HepG2 (cell line): ENCODE measurements around the gene HPCAL1. TPM values are rescaled to one million over a fixed set of nuclear protein-coding genes. Genes with fewer than 3 reads are reported as not detected.

Source experiments
- ATAC-seq: fragments of 200-7000 bp; cut with Tn5 transposase; 3 replicates; pipeline ENCODE4 v1.9.1; 2020; ENCODE audit warnings: mild to moderate bottlenecking, moderate library complexity
- BruUV-seq: library from RNA; stranded (reverse); fragments of 400-500 nt; replicated peaks from 2 replicates; lab custom pipeline; 2021; lab: Mats Ljungman, UMichigan
- CTCF ChIA-PET: fragments of 300-600 bp; formaldehyde crosslinking; extraction: SDS; loops from one replicate; lab custom pipeline; 2021; ENCODE audit warnings: low total read pairs, inconsistent platforms, low intra/inter-chr PET ratio; lab: Yijun Ruan, JAX
- POLR2A ChIA-PET: fragments of 350-600 bp; sonication (Branson Sonifier 250); formaldehyde crosslinking; loops from one replicate; lab custom pipeline; 2020; ENCODE audit warnings: antibody characterized with exemption, inconsistent platforms; lab: Yijun Ruan, JAX
- DNase-seq: peaks from one replicate; pipeline ENCODE4 v3.0.0-alpha.2; 2015; ENCODE audit warnings: low spot score
- FAIRE-seq: peaks from 3 replicates; lab custom pipeline; 2011; peaks lifted over from hg19 to GRCh38; lab: Jason Lieb, UNC
- H2AFZ ChIP-seq: one replicate; pipeline ENCODE4 v1.6.1; 2011; ENCODE audit warnings: low read length, inconsistent platforms
- H3K27ac ChIP-seq: fragments of 300-600 bp; 3 replicates; pipeline ENCODE4 v1.8.0; 2011; ENCODE audit warnings: mixed run types, mild to moderate bottlenecking, mixed read lengths, low read length, inconsistent platforms; ENCODE audit not compliant: insufficient read depth; ENCODE audit errors: extremely low read length
- H3K27me3 ChIP-seq, 2 experiments: fragments of 200-600 bp in 1 of 2; 2 replicates in 1 of 2; 3 replicates in 1 of 2; pipeline versions ENCODE4 v1.6.0 to v1.8.0; 2011; ENCODE audit warnings: low read length in 2 of 2, mild to moderate bottlenecking in 2 of 2, moderate library complexity in 2 of 2, inconsistent platforms in 1 of 2; ENCODE audit not compliant: insufficient read depth in 2 of 2, control insufficient read depth in 1 of 2
- H3K36me3 ChIP-seq, 2 experiments: fragments of 200-600 bp in 1 of 2; replicated peaks in 1 of 2; 2 replicates in 1 of 2; 3 replicates in 1 of 2; pipeline versions ENCODE4 v1.5.1 to v1.8.0; 2011; ENCODE audit warnings: low read length in 2 of 2, inconsistent platforms in 1 of 2; ENCODE audit not compliant: insufficient read depth in 2 of 2, control insufficient read depth in 1 of 2
- H3K4me1 ChIP-seq: 2 replicates; pipeline ENCODE4 v1.5.1; 2012; ENCODE audit warnings: low read length, inconsistent platforms; ENCODE audit not compliant: insufficient read depth
- H3K4me2 ChIP-seq: 2 replicates; pipeline ENCODE4 v1.6.0; 2011; ENCODE audit warnings: low read depth, low read length, inconsistent platforms
- H3K4me3 ChIP-seq, 3 experiments: fragments of 200-600 bp in 1 of 3; sonication (generic), shearing (Covaris generic) in 1 of 3; replicated peaks in 1 of 3; 2 replicates each; pipeline ENCODE4 v1.5.1; 2011 to 2016; ENCODE audit warnings: low read length in 3 of 3, inconsistent platforms in 2 of 3, low read depth in 2 of 3, mild to moderate bottlenecking in 2 of 3, control low read depth in 1 of 3, mixed read lengths in 1 of 3; ENCODE audit not compliant: insufficient read depth in 1 of 3
- H3K79me2 ChIP-seq: one replicate; pipeline ENCODE4 v1.6.1; 2011; ENCODE audit warnings: low read length, inconsistent platforms; ENCODE audit not compliant: insufficient read depth
- H3K9ac ChIP-seq: 2 replicates; pipeline ENCODE4 v1.6.0; 2011; ENCODE audit warnings: mild to moderate bottlenecking, low read depth, low read length, inconsistent platforms; ENCODE audit not compliant: insufficient read depth
- H3K9me3 ChIP-seq: 2 replicates; pipeline ENCODE4 v1.5.1; 2012; ENCODE audit warnings: mild to moderate bottlenecking, low read length
- H4K20me1 ChIP-seq: 2 replicates; pipeline ENCODE4 v1.6.0; 2011; ENCODE audit warnings: inconsistent platforms, mild to moderate bottlenecking, low read length, moderate library complexity; ENCODE audit not compliant: insufficient read depth
- AGO1 ChIP-seq: fragments of 200-400 bp; formaldehyde crosslinking; IDR thresholded peaks from 2 replicates; pipeline ENCODE4 v1.6.1; 2017; ENCODE audit warnings: mild to moderate bottlenecking, low read depth, low read length, moderate library complexity; ENCODE audit not compliant: poor library complexity, severe bottlenecking
- ATF6 ChIP-seq: sonication (generic); formaldehyde crosslinking; conservative IDR thresholded peaks from 2 replicates; pipeline ENCODE4 v1.4.0; 2020; ENCODE audit warnings: missing genetic modification reagents
- HOXA3 ChIP-seq: sonication (generic); formaldehyde crosslinking; IDR thresholded peaks from 2 replicates; pipeline ENCODE4 v1.5.0; 2020; ENCODE audit warnings: missing genetic modification reagents
- JUN ChIP-seq: sonication (generic); formaldehyde crosslinking; IDR thresholded peaks from 2 replicates; pipeline ENCODE4 v1.4.0; 2020; ENCODE audit warnings: mild to moderate bottlenecking, missing genetic modification reagents
- NFE2L1 ChIP-seq: sonication (generic); formaldehyde crosslinking; IDR thresholded peaks from 2 replicates; pipeline ENCODE4 v1.4.0; 2020; ENCODE audit warnings: missing genetic modification reagents, mild to moderate bottlenecking, borderline replicate concordance
- NPAS2 ChIP-seq: sonication (generic); formaldehyde crosslinking; IDR thresholded peaks from 2 replicates; pipeline ENCODE4 v1.8.0; 2022; ENCODE audit warnings: mild to moderate bottlenecking, missing genetic modification reagents, borderline replicate concordance
- PBX2 ChIP-seq: IDR thresholded peaks from 2 replicates; pipeline ENCODE4 v1.6.1; 2016; ENCODE audit warnings: control low read depth
- POGK ChIP-seq: sonication (generic); formaldehyde crosslinking; conservative IDR thresholded peaks from 2 replicates; pipeline ENCODE4 v1.8.0; 2022; ENCODE audit warnings: mild to moderate bottlenecking, moderate library complexity, missing genetic modification reagents
- PTBP1 ChIP-seq: fragments of 200-400 bp; formaldehyde crosslinking; IDR thresholded peaks from 2 replicates; pipeline ENCODE4 v1.6.1; 2018; ENCODE audit warnings: low read length, low read depth; ENCODE audit not compliant: poor library complexity, severe bottlenecking
- SALL1 ChIP-seq: sonication (generic); formaldehyde crosslinking; IDR thresholded peaks from 2 replicates; pipeline ENCODE4 v1.8.0; 2022; ENCODE audit warnings: mild to moderate bottlenecking, missing genetic modification reagents
- TP53 ChIP-seq: sonication (generic); formaldehyde crosslinking; conservative IDR thresholded peaks from 2 replicates; pipeline ENCODE4 v1.4.0; 2020; ENCODE audit warnings: missing genetic modification reagents
- ZMAT3 ChIP-seq: sonication (generic); formaldehyde crosslinking; conservative IDR thresholded peaks from 2 replicates; pipeline ENCODE4 v1.7.0; 2021; ENCODE audit warnings: missing genetic modification reagents
- ZNF12 ChIP-seq: sonication (generic); formaldehyde crosslinking; IDR thresholded peaks from 2 replicates; pipeline ENCODE4 v1.5.0; 2020; ENCODE audit warnings: missing genetic modification reagents
- ZNF235 ChIP-seq: sonication (generic); formaldehyde crosslinking; IDR thresholded peaks from 2 replicates; pipeline ENCODE4 v1.8.1; 2023; ENCODE audit warnings: mild to moderate bottlenecking, missing genetic modification reagents, borderline replicate concordance
- ZNF343 ChIP-seq: sonication (generic); formaldehyde crosslinking; IDR thresholded peaks from 2 replicates; pipeline ENCODE4 v1.4.0; 2020; ENCODE audit warnings: mild to moderate bottlenecking, missing genetic modification reagents
- ZNF614 ChIP-seq: IDR thresholded peaks from 2 replicates; pipeline ENCODE4 v1.6.1; 2018; ENCODE audit warnings: missing biosample characterization, missing genetic modification reagents, inconsistent platforms, borderline replicate concordance
- WGBS: methylation state at CpG from one replicate; pipeline ENCODE4 v1.1.6; 2017; ENCODE audit warnings: low lambda C conversion rate; 5-methylcytosine and 5-hydroxymethylcytosine counted together
- in situ Hi-C: cut with HindIII; loops from 2 replicates; pipeline ENCODE4 v1.10.0; 2017; ENCODE audit warnings: low pct_unique_long_range_greater_than_20kb; ENCODE audit not compliant: extremely low pct_ligation_motif_present
- intact Hi-C: fragments of 100-400 bp; cut with micrococcal nuclease; formaldehyde crosslinking; loops from one replicate; pipeline ENCODE4 v1.10.0; 2022; ENCODE audit not compliant: unreplicated experiment
- polyA plus RNA-seq, 8 experiments: library from polyadenylated mRNA; depleted of rRNA in 3 of 8; stranded (reverse) in 7 of 8; unstranded in 1 of 8; fragments of >200 nt; fragmentation: Illumina TruSeq in 4 of 8; extraction: Trizol in 4 of 8; gene quantifications; 2 replicates each; pipeline versions ENCODE4 v1.2.1 to v1.2.3, GENCODE V29; 2011 to 2016; ENCODE audit warnings: low read depth in 4 of 8, missing spikeins in 1 of 8, mixed read lengths in 1 of 8; ENCODE audit not compliant: insufficient read depth in 1 of 8
- total RNA-seq, 5 experiments: library from RNA; depleted of rRNA; stranded (reverse); fragments of >200 nt; fragmentation: Illumina TruSeq; extraction: Trizol; gene quantifications; 2 replicates each; pipeline ENCODE4 v1.2.3, GENCODE V29; 2016; ENCODE audit warnings: low read depth in 1 of 5

Gene HPCAL1
- total and polyA plus RNA-seq, 2 of the 13 experiments (the other 11 are each of a cell fraction or from before 2014, with no cell fraction given) = 29.5 to 29.9 TPM

- TF ChIP-seq PTBP1 (peak; percentile 25), ZNF614 (CRISPR knock-in tag) (no peak), ZMAT3 (peak; percentile 38; the same call in 1 of the 2 replicates), HOXA3 (CRISPR knock-in tag) (peak; percentile 29; the same call in 1 of the 2 replicates)
Observed at GRCh38 chr2:10303694-10304378, 1.1 kb downstream of the HPCAL1 start (continued).

GRCh38 chr2:10304458-10305253, 2.0 kb downstream of the HPCAL1 start:
- Histone ChIP-seq H3K4me3 (peak overlapping the region; percentile 68 to 93 (median 91)), H4K20me1 (peaks cover 41% of the 10 kb centered on the region; the same call in 1 of the 2 replicates), H3K4me2 (peak overlapping the region; percentile 92), H3K4me1 (peaks cover 55% of the 10 kb centered on the region), H2AFZ (no peak overlapping the region), H3K9ac (peak overlapping the region; percentile 75), H3K27me3 (no peaks in the 10 kb centered on the region; a peak in 1 of 5 replicates), H3K79me2 (peaks cover 66% of the 10 kb centered on the region), H3K36me3 (peaks cover 0 to 2% of the 10 kb centered on the region in 2 experiments; a peak in 1 of 5 replicates), H3K27ac (no peak overlapping the region), H3K9me3 (no peaks in the 10 kb centered on the region)
- CTCF ChIA-PET = interaction anchor here (1.6 to 2.7 kb wide), 2 partner anchors 34 to 116 kb away, joined by 7 to 10 read pairs; no protein-coding TSS in a partner anchor
- BruUV-seq = no TSS peak
- DNase-seq = no peak
- in situ Hi-C loops (no loop called here), intact Hi-C loops (loop anchor here (1.0 kb wide), 1 partner anchor 105 kb away; no protein-coding TSS in a partner anchor)
- POLR2A ChIA-PET = interaction anchor here (1.7 to 5.2 kb wide), 6 partner anchors 20 to 185 kb away, joined by 4 to 105 read pairs (median 41); partner anchors contain the start of gene ODC1
- no peak for FAIRE-seq
- ATAC-seq = no peak
- 87% methylated on average over 27 of the region's 28 CpGs for WGBS
- TF ChIP-seq SALL1 (CRISPR knock-in tag) (no peak), TP53 (no peak), PBX2 (no peak), ATF6 (CRISPR knock-in tag) (no peak), AGO1 (peak; percentile 5), ZNF12 (no peak), POGK (CRISPR knock-in tag) (0 out of 2 replicates have a peak, but pooled peaks have one; percentile 6), ZNF343 (CRISPR knock-in tag) (0 out of 2 replicates have a peak, but pooled peaks have one; percentile 9), ZNF235 (no peak), JUN (CRISPR knock-in tag) (no peak), NFE2L1 (CRISPR knock-in tag) (0 out of 2 replicates have a peak, but pooled peaks have one; percentile 18), NPAS2 (no peak)
